Right lung (tissue), 5 donors: ENCODE results near the gene PRKD2. TPM values are rescaled to one million over a fixed set of nuclear protein-coding genes. Genes with fewer than 3 reads are reported as not detected.

Source experiments
- DNase-seq, 2 donors: peaks; one replicate each; pipeline ENCODE4 v3.0.0-alpha.2; 2013
- polyA plus RNA-seq, 5 donors: library from polyadenylated mRNA; unstranded; fragments of 120-200 nt; gene quantifications; one replicate each; pipeline versions ENCODE4 v1.2.1 to v1.2.3, GENCODE V29; 2013; ENCODE audit warnings: inconsistent platforms in 1 of 5, low replicate concordance in 1 of 5; ENCODE audit not compliant: insufficient read length in 5 of 5, insufficient read depth in 1 of 5

Gene PRKD2
- polyA plus RNA-seq, 5 donors: 33.7 to 59.4 (median 54.0) TPM

DNA sequence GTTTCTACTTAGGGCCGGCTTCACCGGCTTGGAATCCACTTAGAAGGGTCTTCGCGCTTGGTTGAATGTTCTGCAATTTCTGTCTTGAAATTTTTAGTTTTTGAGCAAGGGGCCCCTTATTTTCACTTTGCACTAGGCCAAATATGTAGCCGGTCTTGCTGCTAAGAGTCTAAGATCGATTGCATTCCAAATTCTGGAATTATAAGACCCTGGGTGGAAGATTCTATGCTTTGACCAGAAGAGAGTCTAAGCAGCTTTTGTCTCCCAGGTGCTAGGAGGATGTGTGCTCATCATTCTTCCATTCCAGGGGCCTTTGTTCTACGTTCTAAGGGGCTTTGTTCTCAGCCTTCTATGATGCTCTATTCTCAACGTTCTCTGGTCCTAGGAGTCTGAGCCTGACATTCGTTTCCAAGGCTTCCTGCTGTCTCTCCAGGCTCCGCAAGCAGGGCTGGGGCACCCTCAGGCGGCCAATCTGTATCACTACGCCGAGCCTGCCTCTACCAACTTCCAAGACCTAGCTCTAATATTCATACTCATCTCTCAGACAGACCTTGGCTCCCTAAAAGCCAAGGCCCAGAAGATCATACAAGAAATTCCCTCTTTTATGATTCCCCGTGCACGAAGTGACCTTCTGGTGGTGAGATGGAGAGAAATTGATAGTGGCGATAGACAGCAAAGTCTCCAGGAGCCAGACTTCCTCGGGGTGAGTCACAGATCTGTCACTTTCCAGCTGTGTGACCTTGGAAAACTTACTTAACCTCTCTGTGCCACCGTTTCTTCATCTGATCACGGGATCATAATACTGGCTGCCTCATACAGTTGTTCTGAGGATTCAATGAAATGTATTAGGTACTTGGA lies 55.0 kb downstream of the PRKD2 start:
- peak; percentile 75 to 82 for DNase-seq

DNA sequence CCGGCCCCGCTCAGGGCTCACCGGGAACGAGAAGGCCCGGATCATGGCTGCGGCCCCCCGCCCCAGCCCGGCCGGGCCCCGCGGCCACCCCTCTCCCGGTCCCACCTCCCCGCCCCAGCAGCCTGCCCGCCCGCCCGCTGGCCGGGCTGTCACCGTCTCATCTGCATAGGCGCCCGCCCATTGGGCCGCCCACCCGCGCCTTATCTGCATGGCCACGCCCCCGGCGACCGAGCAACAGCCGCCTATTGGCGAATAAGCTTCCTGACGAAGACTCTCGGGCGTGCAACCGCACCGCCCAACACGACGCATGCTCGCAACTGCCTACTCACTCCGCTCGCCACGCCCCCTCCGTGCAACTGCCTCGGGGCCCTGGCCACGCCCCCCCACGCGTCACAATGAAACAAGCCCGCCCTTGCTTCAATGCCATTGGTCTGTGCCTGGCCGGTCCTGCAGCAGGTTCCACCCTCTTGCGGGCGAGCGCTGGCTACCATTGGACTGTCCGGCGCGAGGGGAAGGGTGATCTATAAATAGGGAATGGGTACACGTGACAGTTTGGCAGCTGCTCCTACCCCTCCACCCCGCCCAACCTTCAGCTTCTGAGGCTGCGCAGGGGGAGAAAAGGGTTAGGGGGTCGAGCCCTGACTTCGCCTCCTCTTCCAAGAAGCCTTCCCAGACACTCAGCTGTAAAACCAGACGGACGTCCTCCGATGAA lies 55.7 kb downstream of the PRKD2 start, which contains the start of gene DACT3:
Gene DACT3 (minus strand): TSS at position 163 of the 712 bp plus-strand sequence. CDS start 118 bp downstream, at position 45.
- DNase-seq: peak; percentile 100

DNA sequence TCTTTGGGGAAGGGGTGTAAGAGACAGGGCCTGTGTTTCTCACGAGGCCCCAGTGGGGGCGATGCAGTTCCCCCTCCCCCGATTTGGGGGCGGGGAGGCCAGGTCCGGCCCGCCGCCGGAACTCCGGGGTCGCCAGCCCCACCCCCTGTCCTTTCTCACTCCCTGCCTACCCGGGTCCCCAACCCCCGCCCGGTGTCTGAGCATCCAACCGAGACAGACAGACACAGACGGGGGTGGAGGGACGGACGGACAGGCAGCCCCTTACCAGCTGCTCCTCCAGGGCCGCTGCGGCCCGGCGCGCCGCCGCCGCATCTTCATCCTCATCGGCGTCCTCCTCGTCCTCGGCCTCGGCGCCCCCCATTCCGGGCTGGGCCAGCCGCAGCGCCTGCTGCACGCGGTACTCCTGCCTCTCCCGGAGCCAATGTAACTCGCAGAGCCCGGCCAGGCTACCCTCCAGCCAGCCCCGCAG lies 56.3 kb downstream of the PRKD2 start:
- peak in 1 of 2 donors; percentile 42 for DNase-seq

DNA sequence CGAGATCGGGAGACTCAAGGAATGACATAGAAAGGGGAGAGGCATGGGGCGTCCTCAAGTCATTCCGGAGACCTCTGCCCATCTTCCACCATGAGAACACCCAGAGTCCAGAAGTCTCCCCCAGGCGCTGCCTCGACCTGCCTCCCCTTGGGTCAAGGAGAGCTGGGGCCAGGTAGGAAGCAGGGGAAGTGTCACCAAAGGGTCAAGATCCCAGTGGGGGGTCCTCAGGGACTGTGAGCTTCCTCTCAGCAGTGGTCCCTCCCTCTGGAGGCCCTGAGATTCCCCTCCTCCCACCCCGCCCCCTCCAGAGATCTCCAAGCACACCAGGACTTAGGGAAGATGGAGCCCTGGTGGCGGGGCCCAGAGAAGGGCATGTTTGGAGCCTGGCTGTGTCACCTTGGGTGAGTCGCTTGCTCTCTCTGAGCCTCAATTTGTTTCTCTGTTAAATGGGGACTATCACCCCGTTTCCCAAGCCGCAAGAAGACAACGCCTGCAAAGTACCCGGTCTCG lies 56.9 kb downstream of the PRKD2 start:
- peak; percentile 74 to 82 for DNase-seq

DNA sequence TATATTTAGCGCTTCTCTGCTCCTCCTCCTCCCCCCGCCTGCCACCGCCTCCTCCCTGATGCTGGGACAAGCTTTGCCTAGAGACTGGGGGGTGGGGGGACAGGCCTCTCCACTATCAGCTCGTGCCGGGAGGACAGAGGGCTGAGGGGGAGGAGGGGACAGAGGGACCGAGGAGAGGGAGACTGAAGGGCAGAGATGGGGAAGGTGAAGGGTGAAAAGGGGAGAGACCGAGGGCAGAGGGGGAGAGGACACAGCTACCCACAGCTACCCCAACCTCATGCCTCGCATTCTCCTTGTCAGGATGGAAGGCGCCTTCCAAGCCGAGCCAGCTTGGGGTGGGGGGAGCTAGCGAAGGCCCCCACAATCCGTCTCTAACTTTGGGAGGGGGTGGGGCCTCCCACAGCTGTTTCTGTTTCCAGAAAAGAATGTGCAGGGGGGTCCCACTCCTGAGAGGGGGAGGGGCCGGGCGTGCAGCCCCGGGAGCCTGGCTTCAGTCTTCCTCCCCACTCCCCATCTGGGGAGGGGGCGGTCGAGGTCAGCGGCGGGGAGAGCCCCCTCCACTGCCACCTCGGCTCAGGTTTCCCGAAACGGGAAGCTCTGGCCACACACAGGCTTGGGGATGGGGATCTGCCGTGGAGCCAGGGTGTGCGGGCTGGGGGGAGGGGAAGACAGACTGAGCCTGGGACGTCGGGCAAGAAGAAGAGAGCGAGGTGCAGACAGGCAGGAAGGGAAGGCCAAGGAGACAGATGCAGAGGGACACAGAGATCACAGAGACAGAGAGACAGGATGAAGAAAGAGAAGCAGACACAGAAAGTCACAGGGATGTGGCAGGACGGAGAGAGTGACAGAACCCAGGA lies 57.5 kb downstream of the PRKD2 start:
- peak; percentile 74 to 78 for DNase-seq

DNA sequence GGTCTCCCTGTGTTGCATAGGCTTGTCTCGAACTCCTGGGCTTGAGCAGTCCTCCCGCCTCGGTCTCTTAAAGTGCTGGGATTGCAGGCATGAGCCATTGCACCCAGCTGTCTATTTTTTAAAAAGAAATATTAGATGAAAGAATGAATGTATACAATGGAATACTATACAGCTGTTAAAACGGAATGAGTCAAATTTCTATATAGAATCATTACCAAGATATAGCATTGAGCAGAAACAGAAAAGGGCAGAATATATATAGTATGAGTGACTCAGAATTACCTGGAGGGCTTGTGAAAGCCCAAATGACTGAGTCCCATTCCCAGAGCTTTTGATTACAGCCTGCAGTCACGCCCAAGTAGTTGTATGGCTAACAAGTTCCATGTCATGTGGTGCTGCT lies 60.4 kb downstream of the PRKD2 start:
- no peak for DNase-seq

DNA sequence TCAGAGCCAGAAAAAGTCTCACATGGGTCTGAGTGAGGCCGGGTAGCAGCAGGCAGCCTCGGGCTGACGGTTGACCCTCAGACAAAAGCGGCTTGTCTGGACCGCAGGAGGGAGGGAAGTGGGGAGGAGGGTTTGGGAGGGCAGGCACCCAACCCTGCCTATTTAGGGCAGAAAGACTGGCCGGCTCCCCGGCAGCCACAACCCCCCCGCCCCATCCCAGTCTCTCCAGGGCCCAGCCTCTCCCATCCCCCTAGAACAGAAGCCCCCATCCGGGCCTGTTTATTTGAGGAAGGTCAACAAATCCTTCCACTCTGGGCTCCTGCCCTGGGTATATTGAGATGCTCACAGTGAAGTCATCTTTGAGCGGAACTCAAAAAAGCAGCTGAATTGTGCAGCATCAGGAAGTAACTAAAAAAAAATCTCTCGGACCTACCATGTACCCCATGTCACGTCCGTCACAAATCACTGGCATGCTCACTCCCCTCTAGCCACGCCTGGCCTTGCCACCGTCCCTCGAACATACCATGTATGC lies 62.2 kb downstream of the PRKD2 start:
- DNase-seq: peak; percentile 38 to 44

DNA sequence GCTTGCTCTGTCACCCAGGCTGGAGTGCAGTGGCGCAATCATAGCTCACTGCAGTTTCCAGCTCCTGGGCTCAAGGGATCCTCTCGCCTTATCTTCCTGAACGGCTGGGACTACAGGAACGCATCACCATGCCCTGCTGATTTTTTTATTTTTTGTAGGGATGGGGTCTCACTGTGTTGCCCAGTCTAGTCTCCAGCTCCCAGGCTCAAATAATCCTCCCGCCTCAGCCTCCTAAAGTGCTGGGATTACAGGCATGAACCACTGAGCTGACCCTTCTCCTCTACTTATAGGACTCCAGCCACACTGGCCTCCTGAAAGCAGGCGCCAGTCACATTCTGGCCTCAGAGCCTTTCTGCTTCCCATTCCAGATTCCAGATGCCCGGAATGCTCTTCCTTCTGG lies 66.5 kb downstream of the PRKD2 start:
- DNase-seq: no peak

DNA sequence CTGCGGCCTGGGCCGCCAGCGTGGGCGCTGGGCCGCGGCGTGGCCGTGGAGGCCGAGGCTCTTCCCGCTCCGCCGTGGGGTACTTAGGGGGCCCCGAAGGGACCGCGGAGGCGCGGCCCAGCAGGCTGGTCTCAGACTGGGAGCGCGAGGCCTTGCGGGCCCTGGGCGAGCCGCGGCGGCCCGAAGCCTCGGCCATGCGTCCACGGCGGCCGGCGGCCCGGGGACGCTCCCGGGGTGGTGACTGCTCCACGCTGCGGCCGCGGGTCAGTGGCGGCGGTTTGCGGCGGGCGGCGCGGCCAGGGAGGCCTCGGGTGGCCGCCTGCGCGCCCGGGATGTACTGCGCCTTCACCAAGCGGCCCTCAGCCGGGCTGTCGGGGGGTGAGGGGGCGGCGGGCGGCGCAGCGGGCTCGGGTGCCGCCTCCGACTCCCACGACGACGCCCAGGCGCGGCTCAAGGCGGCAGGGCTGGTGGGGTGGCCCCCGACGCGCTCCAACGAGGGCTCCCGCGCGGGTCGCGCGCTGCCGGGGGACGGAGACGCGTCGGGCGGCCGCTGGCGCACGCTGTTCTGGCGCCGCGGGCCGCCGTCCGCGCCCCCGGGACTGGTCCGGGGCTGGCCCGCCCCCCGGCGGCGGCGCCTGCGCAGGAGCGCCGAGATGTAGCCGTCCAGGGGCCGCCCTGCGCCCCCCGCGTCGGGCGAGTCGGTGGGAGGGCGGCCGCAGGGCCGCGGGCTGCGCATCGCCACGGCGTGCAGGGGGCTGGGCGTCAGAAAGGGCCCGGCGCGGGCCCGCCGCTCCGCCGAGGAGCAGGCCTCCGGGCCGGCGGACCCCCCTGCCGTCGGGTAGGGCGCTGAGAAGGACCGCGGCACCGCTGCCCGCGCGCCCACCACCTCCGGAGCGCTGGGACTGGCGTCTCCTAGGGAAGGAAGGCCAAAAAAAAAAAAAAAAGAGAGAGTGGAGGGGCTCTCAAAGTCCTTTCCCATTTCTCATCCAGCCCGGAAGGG lies 67.7 kb downstream of the PRKD2 start:
- DNase-seq: no peak

DNA sequence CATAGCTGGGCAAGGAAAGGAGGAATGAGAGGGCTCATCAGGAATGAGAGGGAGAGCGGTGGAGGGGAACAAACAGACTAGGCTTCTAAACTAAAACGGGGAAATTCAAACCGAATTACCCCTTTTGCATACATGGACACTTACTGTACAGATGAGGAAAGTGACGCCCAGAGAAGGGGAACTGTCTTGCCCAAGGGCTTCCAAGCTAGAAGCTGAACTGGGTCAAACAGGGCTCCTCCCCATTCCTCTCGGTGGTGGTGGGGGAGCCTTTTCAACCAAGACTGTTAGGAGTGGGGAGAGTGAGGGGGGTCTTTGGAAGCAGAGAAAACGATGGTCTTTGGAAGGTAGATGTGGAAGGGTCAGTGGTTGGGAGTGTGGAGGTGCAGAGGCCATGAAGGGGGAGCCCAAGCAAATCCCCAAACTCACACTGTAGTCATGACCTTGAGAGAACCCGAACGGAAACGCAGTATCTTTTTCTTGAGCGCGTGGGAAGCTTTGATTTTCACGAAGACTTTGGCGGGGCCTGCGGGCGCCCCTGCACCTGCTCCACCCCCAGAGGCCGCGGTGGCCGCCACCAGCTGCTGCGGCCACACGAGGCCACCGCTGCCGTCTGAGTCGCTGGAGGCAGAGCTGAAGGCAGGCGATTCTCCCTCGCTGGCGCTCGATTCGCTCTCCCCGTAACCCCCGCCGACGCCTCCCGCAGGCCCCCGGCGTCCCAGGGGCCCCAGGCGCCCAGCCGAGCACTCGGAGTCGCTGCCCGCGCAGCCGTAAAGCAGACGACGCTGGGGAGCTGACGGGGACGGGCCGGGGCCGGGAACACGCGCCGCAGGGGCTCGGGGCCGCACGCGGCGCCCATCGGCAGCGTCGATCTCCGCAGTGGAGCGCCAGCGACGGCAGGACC lies 68.6 kb downstream of the PRKD2 start:
- no peak for DNase-seq

DNA sequence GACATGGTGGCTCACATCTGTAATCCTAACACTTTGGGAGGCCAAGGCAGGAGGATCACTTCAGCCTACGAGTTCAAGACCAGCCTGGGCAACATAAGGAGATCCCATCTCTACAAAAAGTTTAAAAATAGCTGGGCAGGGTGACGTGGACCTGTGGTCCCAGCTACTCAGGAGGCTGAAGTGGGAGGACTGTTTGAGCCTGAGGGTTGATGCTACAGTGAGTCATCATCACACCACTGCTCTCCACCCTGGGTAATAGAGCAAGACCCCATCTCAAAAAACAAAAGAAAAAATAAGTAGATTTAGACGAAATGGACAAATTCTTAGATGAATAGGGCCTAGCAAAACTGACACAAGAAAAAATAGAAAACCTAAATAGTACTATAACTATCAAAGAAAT lies 70.5 kb downstream of the PRKD2 start:
- no peak for DNase-seq

DNA sequence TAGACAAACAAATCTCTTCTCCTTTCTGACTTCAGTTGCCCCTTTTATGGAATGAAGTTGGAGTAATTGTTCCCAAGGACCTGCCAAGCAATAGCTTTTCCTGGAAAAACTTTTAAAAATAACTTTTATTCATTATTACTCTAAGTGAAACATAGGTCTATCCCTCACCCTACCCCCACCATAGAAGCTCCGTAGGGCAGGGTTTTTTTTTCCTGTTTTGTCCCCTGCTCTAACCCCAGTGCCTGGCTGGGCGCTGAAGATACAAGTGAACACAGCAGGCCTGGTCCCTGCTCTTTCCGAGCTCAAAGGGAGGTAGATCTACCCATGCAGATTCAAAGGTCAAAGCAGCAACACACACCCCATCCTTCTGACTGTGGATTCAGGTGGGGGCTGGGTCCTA lies 72.2 kb downstream of the PRKD2 start:
- no peak for DNase-seq

DNA sequence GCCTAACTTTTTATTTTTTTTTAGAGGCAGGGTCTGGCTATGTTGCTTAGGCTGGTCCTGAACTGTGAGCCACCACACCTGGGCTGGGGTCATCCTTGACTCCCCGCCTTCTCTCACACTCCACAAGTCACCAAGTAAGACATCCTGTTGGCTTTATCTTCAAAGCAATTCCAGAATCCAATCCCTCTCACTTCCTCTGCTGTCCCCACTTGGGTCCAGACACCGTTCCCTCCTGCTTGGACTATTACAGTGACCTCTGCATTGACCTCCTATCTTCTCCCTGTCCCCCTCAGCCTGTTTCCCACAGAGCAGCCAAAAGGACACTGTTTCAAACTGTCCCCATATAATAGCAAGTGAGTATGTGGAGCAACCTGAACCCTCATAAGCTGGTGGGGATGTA lies 76.3 kb downstream of the PRKD2 start:
- DNase-seq: no peak

DNA sequence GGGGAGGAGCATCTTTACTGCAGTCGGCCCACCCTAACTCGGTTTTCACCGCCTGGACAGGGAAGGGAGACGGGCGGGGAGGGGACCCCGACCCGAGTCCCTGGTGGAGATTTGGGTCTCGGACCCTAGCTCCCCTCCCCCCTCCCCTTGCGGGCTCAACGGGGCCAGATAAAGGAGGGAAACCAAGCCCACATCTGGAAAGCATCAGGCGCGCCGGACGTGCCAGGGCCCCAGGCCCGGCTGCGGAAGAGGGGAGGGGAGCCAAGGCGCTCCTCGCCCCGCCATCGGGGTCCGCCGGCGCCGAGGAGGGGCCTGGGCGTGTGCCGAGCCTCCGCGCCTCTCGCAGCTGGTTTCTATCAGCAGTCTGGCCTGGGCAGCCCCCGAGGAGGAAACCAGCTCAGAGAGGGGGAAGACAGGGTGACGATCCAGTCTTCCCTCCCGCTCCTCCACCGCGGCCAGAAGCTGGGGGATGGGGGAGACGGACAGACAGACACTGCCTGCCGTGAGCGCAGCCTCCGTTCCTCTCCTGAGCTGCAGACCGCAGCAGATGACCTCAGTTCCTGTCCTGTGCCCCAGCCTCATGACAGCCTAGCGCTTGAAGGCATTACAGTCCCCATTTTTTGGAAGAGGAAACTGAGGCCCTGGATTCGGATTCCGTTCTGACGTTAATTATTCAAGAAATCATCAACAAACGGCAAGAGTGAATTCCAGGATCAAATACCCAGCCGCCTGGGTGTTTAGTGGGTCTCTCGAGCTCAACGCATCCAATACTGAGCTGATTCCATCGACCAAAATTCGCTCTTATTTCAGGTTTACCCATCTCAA lies 77.3 kb downstream of the PRKD2 start:
- DNase-seq: peak; percentile 97

DNA sequence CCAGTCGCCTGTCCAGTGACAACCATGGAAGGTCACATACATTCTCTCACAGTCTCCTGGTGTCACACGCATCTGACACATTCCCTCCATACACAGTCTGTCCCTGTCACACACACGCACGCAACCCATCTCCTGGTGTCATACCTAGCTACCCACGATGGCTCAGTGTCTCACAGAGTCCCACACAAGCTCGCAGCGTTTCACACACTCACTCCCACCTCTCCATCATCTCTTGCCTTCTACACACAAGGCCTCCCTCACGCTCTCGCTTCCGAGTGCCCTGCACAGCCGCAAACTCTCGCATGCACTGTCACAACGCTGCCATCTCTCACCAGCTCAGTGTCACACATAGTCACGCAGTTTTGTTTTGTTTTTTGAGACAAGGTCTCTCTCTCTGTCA lies 79.7 kb downstream of the PRKD2 start:
- no peak for DNase-seq

DNA sequence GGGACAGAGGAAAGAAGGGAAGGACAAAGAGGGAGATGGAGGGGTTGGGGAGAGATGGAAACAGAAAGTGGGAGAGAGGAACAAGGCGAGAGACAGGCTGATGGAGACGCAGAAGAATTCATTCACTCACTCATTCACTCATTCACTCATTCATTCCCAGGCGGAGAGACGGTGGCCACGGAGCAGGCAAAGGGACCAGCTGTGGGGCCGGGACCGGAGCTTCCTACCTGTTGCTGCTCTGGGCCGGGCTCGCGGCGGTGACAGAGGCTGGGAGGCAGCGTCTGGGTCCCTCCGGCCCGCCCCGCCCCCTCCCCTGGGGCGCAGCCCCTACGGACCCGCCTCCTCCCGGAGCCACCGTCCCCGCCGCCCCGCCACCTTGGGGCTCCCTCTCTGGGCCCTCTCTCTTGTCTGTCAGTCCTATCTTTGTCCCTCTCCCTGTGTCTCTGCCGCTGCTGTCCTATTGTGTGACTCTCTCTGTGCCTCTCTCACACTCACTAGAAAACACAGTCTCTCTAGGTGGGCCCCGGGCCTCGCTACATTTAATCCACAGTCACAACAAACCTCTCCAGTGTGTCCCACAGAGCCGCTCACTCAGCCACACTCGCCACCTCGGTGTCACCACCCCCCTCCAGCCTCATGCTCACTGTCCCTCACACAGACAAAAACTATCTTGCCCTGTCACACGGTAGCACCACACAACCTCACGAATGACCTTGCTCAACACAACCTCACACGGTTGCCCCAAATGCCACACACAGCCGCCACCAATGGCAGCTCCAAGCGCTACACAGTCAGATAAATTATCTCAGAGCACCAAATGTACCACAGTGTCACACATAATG lies 80.8 kb downstream of the PRKD2 start, which contains the start of gene GNG8:
Gene GNG8 (minus strand): TSS at position 283 of the 842 bp plus-strand sequence. CDS start 1,520 bp downstream, outside the sequence.
- DNase-seq: no peak

DNA sequence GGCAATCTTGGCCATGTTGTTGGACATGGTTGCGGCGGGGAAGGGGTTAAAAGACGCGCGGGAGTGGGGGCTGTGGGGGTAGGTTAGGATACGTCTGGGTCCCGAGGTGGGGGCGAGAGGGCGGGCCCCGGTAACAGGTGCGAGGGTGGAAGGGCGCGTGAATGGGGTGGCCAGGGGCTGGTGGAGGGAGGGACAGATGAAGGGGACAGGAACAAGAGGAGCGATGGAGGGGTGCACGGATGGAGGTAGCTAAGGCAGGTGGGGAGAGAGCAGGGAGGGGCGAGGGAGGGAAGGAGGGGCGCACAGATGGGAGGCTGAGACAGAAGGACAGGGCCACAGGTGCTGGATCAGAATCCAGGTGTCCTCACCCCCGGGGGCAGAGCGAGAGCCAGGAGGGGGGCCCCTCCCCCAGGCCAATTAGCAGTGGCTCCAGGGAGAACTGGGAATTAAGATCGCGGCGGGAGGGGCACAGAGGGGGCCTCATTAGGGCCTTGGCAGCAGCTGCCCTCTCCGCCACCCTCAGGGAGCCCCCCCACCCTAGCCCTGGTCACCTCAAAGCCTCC lies 82.2 kb downstream of the PRKD2 start:
- DNase-seq: no peak
